Gastroesophageal sphincter (tissue), 4 donors: ENCODE measurements around the gene PIM1. TPM values are rescaled to one million over a fixed set of nuclear protein-coding genes. Genes with fewer than 3 reads are reported as not detected.

Experiments used
- ATAC-seq: fragments of 150-250 bp; one replicate; pipeline ENCODE4 v1.9.1; 2016; ENCODE audit warnings: mild to moderate bottlenecking, moderate library complexity
- H3K27ac ChIP-seq, 4 donors: fragments of 200-600 bp; sonication (generic) in 3 of 4; 1 replicate in 3 of 4; 2 replicates in 1 of 4; pipeline ENCODE4 v1.5.1; 2016 to 2019
- H3K27me3 ChIP-seq: fragments of 200-600 bp; sonication (generic); one replicate; pipeline ENCODE4 v1.5.1; 2019
- H3K36me3 ChIP-seq, 2 donors: fragments of 200-600 bp; sonication (generic); one replicate each; pipeline ENCODE4 v1.5.1; 2019; ENCODE audit warnings: control low read depth in 1 of 2
- H3K4me1 ChIP-seq, 3 donors: fragments of 200-600 bp; sonication (generic); 1 replicate in 2 of 3; 2 replicates in 1 of 3; pipeline ENCODE4 v1.5.1; 2016 to 2019; ENCODE audit warnings: control low read depth in 2 of 3
- H3K4me3 ChIP-seq, 2 donors: fragments of 200-600 bp; sonication (generic); one replicate each; pipeline ENCODE4 v1.5.1; 2019; ENCODE audit warnings: mild to moderate bottlenecking in 1 of 2, moderate library complexity in 1 of 2
- H3K9me3 ChIP-seq, 3 donors: fragments of 200-600 bp; sonication (generic); one replicate each; pipeline ENCODE4 v1.5.1; 2017 to 2019; ENCODE audit warnings: control low read depth in 2 of 3
- CTCF ChIP-seq, 4 experiments: fragments of 200-600 bp in 2 of 4; fragments of 450-650 bp in 2 of 4; sonication (generic) in 1 of 4; IDR thresholded peaks; one replicate each; pipeline ENCODE4 v1.5.1; 2017 to 2019; ENCODE audit warnings: antibody characterized with exemption in 4 of 4, mild to moderate bottlenecking in 2 of 4, moderate library complexity in 2 of 4
- EP300 ChIP-seq: sonication (generic); formaldehyde crosslinking; IDR thresholded peaks from one replicate; pipeline ENCODE4 v1.6.1; 2017; ENCODE audit warnings: antibody characterized with exemption, mild to moderate bottlenecking
- POLR2A ChIP-seq, 2 donors: fragments of 450-650 bp; IDR thresholded peaks; one replicate each; pipeline ENCODE4 v1.6.1; 2017; ENCODE audit warnings: antibody characterized with exemption in 2 of 2, mild to moderate bottlenecking in 2 of 2, moderate library complexity in 1 of 2
- POLR2AphosphoS5 ChIP-seq: sonication (generic); formaldehyde crosslinking; IDR thresholded peaks from one replicate; pipeline ENCODE4 v1.6.1; 2017; ENCODE audit warnings: antibody characterized with exemption
- WGBS, 2 donors: methylation state at CpG; one replicate each; pipeline ENCODE4 v1.1.5; 2018; ENCODE audit warnings: low coverage in 1 of 2; 5-methylcytosine and 5-hydroxymethylcytosine counted together
- total RNA-seq, 4 donors: library from RNA; depleted of rRNA; stranded (reverse); fragments of >200 nt; gene quantifications; one replicate each; pipeline ENCODE4 v1.1.0, GENCODE V29; 2016

The PIM1 gene
- total RNA-seq, 4 donors from 2014 or later = 19.0 to 63.8 (median 21.8) TPM

- Histone ChIP-seq H3K36me3 (no peaks in the 10 kb centered on the region), H3K9me3 (no peaks in the 10 kb centered on the region), H3K27me3 (no peaks in the 10 kb centered on the region), H3K27ac (no peak overlapping the region), H3K4me1 (peaks cover 0 to under 1% (median 0%) of the 10 kb centered on the region in 3 donors), H3K4me3 (no peak overlapping the region)
- no peak for ATAC-seq
- WGBS, 2 donors = 68 to 86% methylated on average over 6 to 8 of the region's 11 CpGs
- TF ChIP-seq CTCF (IDR thresholded peaks at IDR 0.05) (no peak), POLR2AphosphoS5 (no peak), POLR2A (IDR thresholded peaks at IDR 0.05) (no peak), EP300 (no peak)
Observed at GRCh38 chr6:37155394-37156312, 14.3 kb upstream of the PIM1 start.

GRCh38 chr6:37158508-37158907 lies 11.4 kb upstream of the PIM1 start:
- no peak for TF ChIP-seq POLR2A (IDR thresholded peaks at IDR 0.05)
- no peak for TF ChIP-seq CTCF (IDR thresholded peaks at IDR 0.05)
- no peak for TF ChIP-seq POLR2AphosphoS5
- WGBS, 2 donors = 89 to 96% methylated on average over 5 of the region's 6 CpGs
- ATAC-seq = no peak

GRCh38 chr6:37160922-37161778 lies 8.8 kb upstream of the PIM1 start:
- WGBS, 2 donors = 76 to 83% methylated on average over 5 to 7 of the region's 8 CpGs
- TF ChIP-seq CTCF (IDR thresholded peaks at IDR 0.05) (no peak), POLR2A (IDR thresholded peaks at IDR 0.05) (no peak), POLR2AphosphoS5 (no peak), EP300 (no peak)
- Histone ChIP-seq H3K4me3 (no peak overlapping the region), H3K27ac (peak overlapping the region in 3 of 4 donors; percentile 41 to 49 (median 45)), H3K4me1 (peaks cover 0 to 6% (median 0%) of the 10 kb centered on the region in 3 donors), H3K36me3 (no peaks in the 10 kb centered on the region), H3K27me3 (no peaks in the 10 kb centered on the region), H3K9me3 (no peaks in the 10 kb centered on the region)
- no peak for ATAC-seq

More at GRCh38 chr6:37158508-37158907, 11.4 kb upstream of the PIM1 start:
- no peak overlapping the region for H3K27ac ChIP-seq
- H3K4me3 ChIP-seq = no peak overlapping the region
- no peaks in the 10 kb centered on the region for H3K36me3 ChIP-seq
- peaks cover 0 to 6% (median 0%) of the 10 kb centered on the region in 3 donors for H3K4me1 ChIP-seq
- H3K9me3 ChIP-seq = no peaks in the 10 kb centered on the region
- no peaks in the 10 kb centered on the region for H3K27me3 ChIP-seq

- Histone ChIP-seq H3K9me3 (no peaks in the 10 kb centered on the region), H3K4me1 (peaks cover 0 to 6% (median 0%) of the 10 kb centered on the region in 3 donors), H3K36me3 (no peaks in the 10 kb centered on the region), H3K4me3 (no peak overlapping the region), H3K27ac (no peak overlapping the region), H3K27me3 (no peaks in the 10 kb centered on the region)
- TF ChIP-seq POLR2A (IDR thresholded peaks at IDR 0.05) = no peak
- TF ChIP-seq POLR2AphosphoS5 = no peak
- no peak for TF ChIP-seq CTCF (IDR thresholded peaks at IDR 0.05)
- TF ChIP-seq EP300 = no peak
- no peak for ATAC-seq
- 84 to 93% methylated on average over 4 of the region's 4 CpGs for WGBS, 2 donors
Observed at GRCh38 chr6:37162740-37163139, 7.2 kb upstream of the PIM1 start.
